Immature natural killer cell (primary cell): ENCODE measurements around the gene PPIL4. TPM values are rescaled to one million over a fixed set of nuclear protein-coding genes. Genes with fewer than 3 reads are reported as not detected.

Source experiments
- DNase-seq, 3 donors: peaks; one replicate each; pipeline ENCODE4 v3.0.0; 2022; ENCODE audit warnings: mixed read lengths in 1 of 3
- H3K27ac Mint-ChIP-seq, 6 donors: one replicate each; pipeline ENCODE4 v1.8.0; 2020; ENCODE audit warnings: mixed read lengths in 6 of 6, mild to moderate bottlenecking in 5 of 6, inconsistent platforms in 4 of 6, moderate library complexity in 3 of 6
- H3K27me3 Mint-ChIP-seq, 3 donors: one replicate each; pipeline ENCODE4 v1.8.0; 2020 to 2021; ENCODE audit warnings: low read depth in 3 of 3, mild to moderate bottlenecking in 3 of 3, mixed read lengths in 3 of 3, moderate library complexity in 3 of 3, inconsistent platforms in 1 of 3
- H3K36me3 Mint-ChIP-seq, 3 donors: one replicate each; pipeline ENCODE4 v1.8.0; 2020; ENCODE audit warnings: mixed read lengths in 3 of 3, inconsistent platforms in 2 of 3, mild to moderate bottlenecking in 2 of 3
- H3K4me1 Mint-ChIP-seq, 2 donors: one replicate each; pipeline ENCODE4 v1.8.0; 2020; ENCODE audit warnings: inconsistent platforms in 2 of 2, mild to moderate bottlenecking in 2 of 2, mixed read lengths in 2 of 2, moderate library complexity in 1 of 2
- H3K4me3 Mint-ChIP-seq, 5 donors: one replicate each; pipeline ENCODE4 v1.8.0; 2020; ENCODE audit warnings: mild to moderate bottlenecking in 5 of 5, mixed read lengths in 5 of 5, inconsistent platforms in 3 of 5, moderate library complexity in 3 of 5
- H3K9me3 Mint-ChIP-seq, 6 donors: one replicate each; pipeline ENCODE4 v1.8.0; 2020; ENCODE audit warnings: mild to moderate bottlenecking in 6 of 6, mixed read lengths in 6 of 6, inconsistent platforms in 4 of 6, moderate library complexity in 3 of 6
- polyA plus RNA-seq, 3 donors: library from polyadenylated mRNA; unstranded; fragments of 300-500 nt; fragmentation: Illumina TruSeq; gene quantifications; one replicate each; pipeline ENCODE4 v1.2.3, GENCODE V29; 2021

Gene PPIL4
- 10 to 100 TPM in 1 of 3 donors, 1 to 10 TPM in 2; 5.2 to 13.1 (median 9.4) TPM for polyA plus RNA-seq

- H3K4me3 Mint-ChIP-seq = peak within 1 kb of the TSS; percentile 97 to 98 (median 98)
Observed at GRCh38 chr6:149545754-149546471, at the start of gene PPIL4. PPIL4 (minus strand) TSS chr6:149546043; CDS start chr6:149546005, 38 bp downstream.

GRCh38 chr6:149593408-149593807, 47.6 kb upstream of the PPIL4 start:
- no peaks in the 10 kb centered on the region for H3K9me3 Mint-ChIP-seq
- peaks cover 8 to 18% (median 8%) of the 10 kb centered on the region in 3 donors for H3K36me3 Mint-ChIP-seq
- H3K4me1 Mint-ChIP-seq = no peaks in the 10 kb centered on the region
- H3K27me3 Mint-ChIP-seq = no peaks in the 10 kb centered on the region
- DNase-seq = no peak
- no peak overlapping the region for H3K27ac Mint-ChIP-seq
- H3K4me3 Mint-ChIP-seq = no peak overlapping the region

More at GRCh38 chr6:149545754-149546471, at the start of gene PPIL4:
- Mint-ChIP-seq H3K4me1 (peaks cover 34 to 51% of the 10 kb centered on the region in 2 donors), H3K9me3 (no peaks in the 10 kb centered on the region), H3K27ac (peak within 1 kb of the TSS; percentile 97 to 100 (median 99)), H3K27me3 (peaks cover 9 to 17% (median 13%) of the 10 kb centered on the region in 3 donors), H3K36me3 (no peaks in the 10 kb centered on the region)
- DNase-seq = peak; percentile 96 to 97 (median 96)

GRCh38 chr6:149592983-149593382, 47.1 kb upstream of the PPIL4 start:
- Mint-ChIP-seq H3K27me3 (no peaks in the 10 kb centered on the region), H3K9me3 (no peaks in the 10 kb centered on the region), H3K4me1 (no peaks in the 10 kb centered on the region), H3K4me3 (no peak overlapping the region), H3K27ac (peak overlapping the region in 1 of 6 donors; percentile 34), H3K36me3 (peaks cover 8 to 18% (median 8%) of the 10 kb centered on the region in 3 donors)
- no peak for DNase-seq

DNA sequence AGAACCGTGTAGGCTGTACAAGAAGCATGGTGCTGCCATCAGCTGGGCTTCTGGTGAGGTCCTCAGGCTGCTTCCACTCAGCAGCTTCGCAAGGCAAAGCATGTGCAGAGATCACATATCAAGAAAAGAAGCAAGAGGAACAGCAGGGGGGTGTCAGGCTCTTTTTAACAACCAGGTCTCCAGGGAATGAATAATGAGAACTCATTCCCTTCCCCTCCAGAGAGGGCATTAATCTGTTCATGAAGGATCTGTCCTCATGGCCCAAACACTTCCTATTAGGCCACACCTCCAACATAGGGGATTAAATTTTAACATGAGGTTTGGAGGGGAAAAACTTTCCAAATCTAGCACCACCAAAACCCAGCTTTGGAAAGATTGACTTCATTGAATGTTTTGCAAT, 40.3 kb upstream of the PPIL4 start:
- Mint-ChIP-seq H3K27me3 (no peaks in the 10 kb centered on the region), H3K4me3 (no peak overlapping the region), H3K27ac (no peak overlapping the region), H3K9me3 (no peaks in the 10 kb centered on the region), H3K4me1 (no peaks in the 10 kb centered on the region), H3K36me3 (peaks cover 8 to 22% (median 12%) of the 10 kb centered on the region in 3 donors)
- DNase-seq = no peak

GRCh38 chr6:149581349-149581748, 35.5 kb upstream of the PPIL4 start:
- DNase-seq = no peak
- Mint-ChIP-seq H3K9me3 (no peaks in the 10 kb centered on the region), H3K4me3 (no peak overlapping the region), H3K27me3 (no peaks in the 10 kb centered on the region), H3K27ac (peak overlapping the region in 1 of 6 donors; percentile 22), H3K4me1 (peaks cover 0 to 3% of the 10 kb centered on the region in 2 donors), H3K36me3 (peaks cover 7 to 26% (median 11%) of the 10 kb centered on the region in 3 donors)

GRCh38 chr6:149580880-149581279, 35.0 kb upstream of the PPIL4 start:
- Mint-ChIP-seq H3K4me3 (no peak overlapping the region), H3K27me3 (no peaks in the 10 kb centered on the region), H3K36me3 (peaks cover 7 to 26% (median 11%) of the 10 kb centered on the region in 3 donors), H3K4me1 (peaks cover 0 to 3% of the 10 kb centered on the region in 2 donors), H3K27ac (no peak overlapping the region), H3K9me3 (no peaks in the 10 kb centered on the region)
- no peak for DNase-seq

DNA sequence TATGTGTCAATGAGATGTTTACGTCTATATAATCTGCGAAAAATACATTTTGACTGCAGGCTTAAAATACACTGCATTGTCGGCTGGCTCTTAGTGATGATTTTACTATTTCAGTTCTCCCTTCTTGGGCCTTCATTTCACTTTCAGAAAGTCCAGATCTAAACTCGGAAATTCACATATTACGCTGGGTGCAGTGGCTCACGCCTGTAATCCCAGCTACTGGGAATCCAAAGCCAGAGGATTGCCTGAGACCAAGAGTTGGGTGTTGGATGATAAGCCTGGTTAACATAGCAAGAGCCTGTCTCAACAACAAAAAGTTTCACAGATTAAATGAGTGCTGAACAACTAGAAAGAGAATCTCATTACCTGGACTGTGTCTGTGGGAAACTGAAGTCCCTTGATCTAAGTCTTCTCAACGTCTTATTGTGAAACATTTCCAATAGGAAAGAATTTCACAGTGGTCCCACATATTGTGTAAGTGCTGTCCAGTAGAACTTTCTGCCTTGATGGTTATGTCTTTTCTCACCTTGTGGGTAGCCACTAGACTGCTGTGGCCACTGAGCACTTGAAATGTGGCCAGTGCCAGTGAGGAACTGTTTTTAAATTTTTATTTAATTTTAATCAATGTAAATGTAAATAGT, 22.2 kb upstream of the PPIL4 start:
- peaks cover 14 to 29% of the 10 kb centered on the region in 2 donors for H3K4me1 Mint-ChIP-seq
- H3K4me3 Mint-ChIP-seq = peak overlapping the region; percentile 36 to 96 (median 88)
- no peaks in the 10 kb centered on the region for H3K36me3 Mint-ChIP-seq
- H3K27me3 Mint-ChIP-seq = peaks cover 5 to 9% (median 6%) of the 10 kb centered on the region in 3 donors
- peak overlapping the region in 2 of 6 donors; percentile 46 to 66 for H3K27ac Mint-ChIP-seq
- no peaks in the 10 kb centered on the region for H3K9me3 Mint-ChIP-seq
- DNase-seq = no peak

DNA sequence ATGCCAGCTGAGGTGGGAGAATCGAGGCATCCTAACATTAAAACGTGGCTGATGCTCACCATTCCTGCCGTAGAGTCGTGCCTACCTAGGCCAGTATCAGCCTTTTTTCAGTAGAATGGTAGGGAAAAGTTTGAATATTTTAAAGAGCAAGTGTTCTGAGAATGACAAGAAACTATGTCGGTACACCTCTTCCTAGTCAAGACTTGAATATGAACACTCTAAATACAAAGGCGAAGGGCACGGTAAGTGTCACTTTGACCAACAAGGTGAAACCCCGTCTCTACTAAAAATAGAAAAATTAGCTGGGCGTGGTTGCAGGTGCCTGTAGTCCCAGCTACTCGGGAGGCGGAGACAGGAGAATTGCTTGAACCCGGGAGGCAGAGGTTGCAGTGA, 21.3 kb upstream of the PPIL4 start:
- Mint-ChIP-seq H3K4me1 (peaks cover 14 to 29% of the 10 kb centered on the region in 2 donors), H3K27ac (peak overlapping the region; percentile 73 to 85 (median 80))

DNA sequence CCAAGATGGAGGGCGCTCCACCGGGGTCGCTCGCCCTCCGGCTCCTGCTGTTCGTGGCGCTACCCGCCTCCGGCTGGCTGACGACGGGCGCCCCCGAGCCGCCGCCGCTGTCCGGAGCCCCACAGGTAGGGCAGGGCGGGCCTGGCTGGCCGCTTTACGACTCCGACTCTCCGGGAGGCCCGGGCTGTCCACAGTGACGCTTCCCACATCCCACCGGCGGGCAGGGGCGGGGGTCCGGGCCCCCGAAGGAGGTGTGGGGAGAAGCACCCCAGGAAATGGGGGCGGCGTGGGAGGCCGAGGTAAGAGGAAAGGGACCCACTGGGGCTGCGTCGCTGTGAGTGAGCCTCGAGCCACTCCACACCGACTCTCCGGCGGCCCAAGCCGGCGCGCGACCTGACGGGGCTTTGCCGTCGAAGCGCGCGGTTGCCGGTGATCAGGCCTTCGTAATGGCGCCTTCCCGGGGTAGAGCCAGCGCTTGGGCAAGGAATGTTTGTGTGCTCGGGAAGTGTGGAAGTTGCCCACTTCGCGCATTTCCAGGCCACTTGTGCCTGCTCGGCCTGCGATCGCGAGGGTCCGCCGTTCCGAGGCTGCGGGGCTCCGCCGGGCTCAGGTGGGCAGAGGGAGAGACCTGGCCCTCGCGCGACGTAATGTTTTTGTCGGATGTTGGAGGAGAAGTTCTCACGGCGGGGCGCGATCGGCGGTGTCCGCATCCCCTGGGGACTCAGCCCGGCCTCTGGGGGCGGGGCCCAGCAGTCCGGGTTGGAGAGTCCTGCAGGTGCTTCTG, 20.8 kb upstream of the PPIL4 start:
- Mint-ChIP-seq H3K4me3 (peak overlapping the region; percentile 88 to 96 (median 88)), H3K27me3 (peaks cover 5 to 9% (median 8%) of the 10 kb centered on the region in 3 donors), H3K9me3 (no peaks in the 10 kb centered on the region), H3K4me1 (peaks cover 14 to 29% of the 10 kb centered on the region in 2 donors), H3K36me3 (no peaks in the 10 kb centered on the region), H3K27ac (peak overlapping the region; percentile 73 to 85 (median 80))
- DNase-seq = peak; percentile 35 to 43 (median 41)

More for the DNA sequence above, 21.3 kb upstream of the PPIL4 start:
- H3K4me3 Mint-ChIP-seq = peak overlapping the region; percentile 88 to 96 (median 88)
- H3K27me3 Mint-ChIP-seq = peaks cover 5 to 9% (median 8%) of the 10 kb centered on the region in 3 donors
- no peaks in the 10 kb centered on the region for H3K36me3 Mint-ChIP-seq
- DNase-seq = no peak
- H3K9me3 Mint-ChIP-seq = no peaks in the 10 kb centered on the region

DNA sequence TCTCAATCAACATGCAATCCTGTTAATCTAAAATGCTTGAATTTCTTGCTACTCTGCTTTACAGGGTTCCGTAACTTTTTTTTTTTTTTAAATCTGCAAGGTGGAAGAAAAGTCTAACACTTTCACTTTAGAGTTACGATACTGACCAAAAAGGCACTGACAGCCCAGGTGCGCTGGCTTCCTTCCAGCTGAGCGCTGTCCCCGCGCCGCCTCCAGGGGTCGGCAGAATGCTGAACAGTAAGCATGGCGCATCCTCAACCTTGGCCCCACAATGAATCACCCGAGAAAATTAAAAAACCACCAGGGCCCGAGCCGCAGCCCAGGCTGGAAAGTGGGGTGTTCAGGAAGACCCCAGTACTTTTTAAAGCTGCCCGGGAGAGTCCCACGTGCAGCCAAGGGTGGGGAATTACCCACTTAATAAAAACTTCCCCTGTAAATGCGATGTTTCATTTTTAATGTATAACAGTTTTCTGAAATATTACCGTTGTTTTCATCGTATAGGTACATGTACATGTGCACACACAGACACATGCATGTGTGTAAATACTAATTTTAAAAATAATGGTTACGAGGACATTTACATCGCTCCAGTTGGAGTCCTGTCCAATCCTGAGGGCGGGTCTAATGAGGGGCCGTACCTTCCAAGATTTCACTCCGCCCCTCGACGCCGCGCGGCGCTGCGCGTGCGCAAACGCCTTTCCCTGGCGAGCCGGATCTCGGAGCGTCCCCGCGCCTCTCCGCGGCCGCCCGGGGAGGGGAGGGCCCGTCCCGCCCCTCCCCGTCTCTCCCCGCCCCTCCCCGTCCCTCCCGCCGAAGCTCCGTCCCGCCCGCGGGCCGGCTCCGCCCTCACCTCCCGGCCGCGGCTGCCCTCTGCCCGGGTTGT, 19.9 kb upstream of the PPIL4 start, which contains the start of gene GINM1:
Gene GINM1 (plus strand): TSS at position 849 of the 883 bp plus-strand sequence. CDS start 40 bp downstream, outside the sequence.
- Mint-ChIP-seq H3K36me3 (no peaks in the 10 kb centered on the region), H3K4me3 (peak within 1 kb of the TSS; percentile 89 to 96 (median 93)), H3K4me1 (peaks cover 14 to 29% of the 10 kb centered on the region in 2 donors), H3K27me3 (peaks cover 5 to 11% (median 9%) of the 10 kb centered on the region in 3 donors), H3K9me3 (no peaks in the 10 kb centered on the region), H3K27ac (peak within 1 kb of the TSS; percentile 76 to 95 (median 93))
- DNase-seq = peak; percentile 96

- Mint-ChIP-seq H3K9me3 (no peaks in the 10 kb centered on the region), H3K4me1 (peaks cover 14 to 29% of the 10 kb centered on the region in 2 donors), H3K4me3 (no peak overlapping the region), H3K36me3 (no peaks in the 10 kb centered on the region), H3K27ac (no peak overlapping the region), H3K27me3 (peaks cover 5 to 15% (median 13%) of the 10 kb centered on the region in 3 donors)
- DNase-seq = no peak
Observed at GRCh38 chr6:149563928-149564325, 18.1 kb upstream of the PPIL4 start.

GRCh38 chr6:149563203-149563927, 17.5 kb upstream of the PPIL4 start:
- Mint-ChIP-seq H3K4me1 (peaks cover 14 to 29% of the 10 kb centered on the region in 2 donors), H3K36me3 (no peaks in the 10 kb centered on the region), H3K27ac (no peak overlapping the region), H3K27me3 (peaks cover 5 to 15% (median 13%) of the 10 kb centered on the region in 3 donors), H3K4me3 (no peak overlapping the region), H3K9me3 (no peaks in the 10 kb centered on the region)
- DNase-seq = no peak
